Endothelial cell of umbilical vein (primary cell): ENCODE measurements around the gene CHN1.

Source experiments
- EZH2 ChIP-seq: IDR thresholded peaks from 2 replicates; pipeline ENCODE4 v1.6.1; 2012; ENCODE audit warnings: borderline replicate concordance, low read depth, mild to moderate bottlenecking, moderate library complexity, low read length, inconsistent platforms; ENCODE audit not compliant: severe bottlenecking
- FOS ChIP-seq: IDR thresholded peaks from 2 replicates; pipeline ENCODE4 v1.6.1; 2011; ENCODE audit warnings: mild to moderate bottlenecking, low read length, moderate library complexity, borderline replicate concordance; ENCODE audit not compliant: insufficient read depth
- GATA2 ChIP-seq: IDR thresholded peaks from 2 replicates; pipeline ENCODE4 v1.7.0; 2011; ENCODE audit warnings: low read depth, mild to moderate bottlenecking, moderate library complexity, mixed read lengths, low read length; ENCODE audit not compliant: insufficient read length, insufficient read depth
- JUN ChIP-seq: IDR thresholded peaks from 2 replicates; pipeline ENCODE4 v1.6.1; 2011; ENCODE audit warnings: borderline replicate concordance, low read depth; ENCODE audit not compliant: insufficient read length, insufficient read depth
- MAX ChIP-seq: IDR thresholded peaks from 2 replicates; pipeline ENCODE4 v1.6.1; 2011; ENCODE audit not compliant: insufficient read depth, insufficient read length
- POLR2A ChIP-seq: IDR thresholded peaks from 2 replicates; pipeline ENCODE4 v1.6.1; 2012; ENCODE audit warnings: low read depth, mild to moderate bottlenecking, control low read depth, low read length
- POLR2AphosphoS5 ChIP-seq: IDR thresholded peaks from 2 replicates; pipeline ENCODE4 v1.6.1; 2012; ENCODE audit warnings: low read depth, mild to moderate bottlenecking, control low read depth, low read length, moderate library complexity; ENCODE audit not compliant: insufficient read depth
- TF ChIP-seq, protein P1 (sequence below), 2 donors: IDR thresholded peaks; 1 replicate in 1 of 2; 2 replicates in 1 of 2; pipeline ENCODE4 v1.5.1; 2011; ENCODE audit warnings: low read length in 2 of 2, mild to moderate bottlenecking in 2 of 2, moderate library complexity in 2 of 2, control low read depth in 1 of 2, inconsistent platforms in 1 of 2, low read depth in 1 of 2; ENCODE audit not compliant: insufficient read depth in 1 of 2; ENCODE audit errors: extremely low read depth in 1 of 2

DNA sequence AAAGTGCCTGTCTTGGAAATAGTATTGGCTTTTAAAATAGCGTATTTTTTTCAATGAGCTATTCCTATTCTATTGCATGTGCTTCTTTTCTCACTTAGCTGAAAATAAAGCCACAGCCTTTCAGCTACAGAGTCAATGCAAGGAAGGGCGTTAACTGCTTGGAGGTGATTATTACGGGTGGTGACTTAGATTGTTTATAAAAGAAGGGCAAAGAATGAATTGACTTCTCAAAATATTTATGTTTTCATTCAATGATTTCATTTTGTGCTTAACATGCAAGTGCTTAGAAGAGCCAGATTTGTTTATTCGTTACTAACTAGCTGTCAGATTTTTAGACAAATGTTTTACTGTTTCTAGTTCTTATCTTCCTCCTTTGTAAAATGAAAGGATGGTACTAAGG lies 2.8 kb upstream of the CHN1 start:
- TF ChIP-seq POLR2A = no peak
- no peak for TF ChIP-seq MAX
- TF ChIP-seq, protein P1, sequence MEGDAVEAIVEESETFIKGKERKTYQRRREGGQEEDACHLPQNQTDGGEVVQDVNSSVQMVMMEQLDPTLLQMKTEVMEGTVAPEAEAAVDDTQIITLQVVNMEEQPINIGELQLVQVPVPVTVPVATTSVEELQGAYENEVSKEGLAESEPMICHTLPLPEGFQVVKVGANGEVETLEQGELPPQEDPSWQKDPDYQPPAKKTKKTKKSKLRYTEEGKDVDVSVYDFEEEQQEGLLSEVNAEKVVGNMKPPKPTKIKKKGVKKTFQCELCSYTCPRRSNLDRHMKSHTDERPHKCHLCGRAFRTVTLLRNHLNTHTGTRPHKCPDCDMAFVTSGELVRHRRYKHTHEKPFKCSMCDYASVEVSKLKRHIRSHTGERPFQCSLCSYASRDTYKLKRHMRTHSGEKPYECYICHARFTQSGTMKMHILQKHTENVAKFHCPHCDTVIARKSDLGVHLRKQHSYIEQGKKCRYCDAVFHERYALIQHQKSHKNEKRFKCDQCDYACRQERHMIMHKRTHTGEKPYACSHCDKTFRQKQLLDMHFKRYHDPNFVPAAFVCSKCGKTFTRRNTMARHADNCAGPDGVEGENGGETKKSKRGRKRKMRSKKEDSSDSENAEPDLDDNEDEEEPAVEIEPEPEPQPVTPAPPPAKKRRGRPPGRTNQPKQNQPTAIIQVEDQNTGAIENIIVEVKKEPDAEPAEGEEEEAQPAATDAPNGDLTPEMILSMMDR (IDR thresholded peaks at IDR 0.05; ENCODE audit: extremely low read depth in 1 of 2, insufficient read depth in 1 of 2, low read depth in 1 of 2, low read length in 2 of 2) = no peak
- no peak for TF ChIP-seq FOS
- no peak for TF ChIP-seq EZH2
- no peak for TF ChIP-seq POLR2AphosphoS5
- no peak for TF ChIP-seq GATA2
- TF ChIP-seq JUN = no peak
